Endothelial cell of umbilical vein (primary cell): ENCODE results near the gene TXN. TPM values are rescaled to one million over a fixed set of nuclear protein-coding genes. Genes with fewer than 3 reads are reported as not detected.

Source experiments
- BruUV-seq: library from RNA; stranded (reverse); fragments of 400-500 nt; replicated peaks from 2 replicates; lab custom pipeline; 2021; lab: Mats Ljungman, UMichigan
- CTCF ChIA-PET: fragments of 300-600, 350-600 bp; sonication (Branson Sonifier 250); formaldehyde crosslinking; loops from one replicate; lab custom pipeline; 2021; ENCODE audit warnings: antibody characterized with exemption, inconsistent platforms; lab: Charles Lee
- POLR2A ChIA-PET: fragments of 300-600, 350-600 bp; sonication (Branson Sonifier 250); formaldehyde crosslinking; loops from one replicate; lab custom pipeline; 2021; ENCODE audit warnings: antibody characterized with exemption, inconsistent platforms; lab: Charles Lee
- DNase-seq: peaks from one replicate; pipeline ENCODE4 v3.0.0-alpha.2; 2011; ENCODE audit warnings: low read depth, low spot score
- FAIRE-seq: peaks from 2 replicates; lab custom pipeline; 2011; peaks lifted over from hg19 to GRCh38; lab: Jason Lieb, UNC
- H2AFZ ChIP-seq: 2 replicates; pipeline ENCODE4 v1.6.0; 2012; ENCODE audit warnings: low read depth, low read length, control low read depth, inconsistent platforms
- H3K27ac ChIP-seq: 2 replicates; pipeline ENCODE4 v1.5.1; 2011; ENCODE audit warnings: low read depth, mild to moderate bottlenecking, control low read depth, low read length, moderate library complexity; ENCODE audit not compliant: insufficient read depth
- H3K27me3 ChIP-seq, 2 experiments: 2 replicates each; pipeline versions ENCODE4 v1.6.0 to v1.6.1; 2011; ENCODE audit warnings: low read length in 2 of 2, mixed read lengths in 1 of 2; ENCODE audit not compliant: control insufficient read depth in 2 of 2, insufficient read depth in 2 of 2
- H3K36me3 ChIP-seq, 2 experiments: 2 replicates in 1 of 2; 3 replicates in 1 of 2; pipeline ENCODE4 v1.5.1; 2011; ENCODE audit warnings: low read length in 2 of 2, mild to moderate bottlenecking in 1 of 2, moderate library complexity in 1 of 2; ENCODE audit not compliant: control insufficient read depth in 2 of 2, insufficient read depth in 2 of 2; ENCODE audit errors: extremely low read depth in 1 of 2
- H3K4me1 ChIP-seq: 3 replicates; pipeline ENCODE4 v1.5.1; 2011; ENCODE audit warnings: mild to moderate bottlenecking, low read length; ENCODE audit not compliant: control insufficient read depth, insufficient read depth; ENCODE audit errors: extremely low read depth
- H3K4me2 ChIP-seq: 2 replicates; pipeline ENCODE4 v1.6.1; 2011; ENCODE audit warnings: low read length, control low read depth, mixed read lengths; ENCODE audit not compliant: insufficient read depth
- H3K4me3 ChIP-seq, 3 experiments: fragments of 200-600 bp in 1 of 3; sonication (generic), shearing (Covaris generic) in 1 of 3; replicated peaks in 1 of 3; 2 replicates each; pipeline ENCODE4 v1.5.1; 2011 to 2016; ENCODE audit warnings: control low read depth in 3 of 3, low read length in 3 of 3, mild to moderate bottlenecking in 2 of 3, inconsistent platforms in 1 of 3, low read depth in 1 of 3, moderate library complexity in 1 of 3; ENCODE audit not compliant: insufficient read depth in 1 of 3
- H3K79me2 ChIP-seq: 2 replicates; pipeline ENCODE4 v1.6.0; 2012; ENCODE audit warnings: low read length, inconsistent platforms; ENCODE audit not compliant: control insufficient read depth, insufficient read depth
- H3K9ac ChIP-seq: replicated peaks from 2 replicates; pipeline ENCODE3; 2011; ENCODE audit warnings: low read length, control low read depth; ENCODE audit not compliant: insufficient read depth; ENCODE audit errors: extremely low read depth
- H3K9me1 ChIP-seq: replicated peaks from 3 replicates; pipeline ENCODE4 v1.6.0; 2011; ENCODE audit warnings: mild to moderate bottlenecking, low read length; ENCODE audit not compliant: control insufficient read depth, insufficient read depth; ENCODE audit errors: extremely low read depth
- H3K9me3 ChIP-seq: replicated peaks from 2 replicates; pipeline ENCODE4 v1.5.1; 2012; ENCODE audit warnings: low read length, inconsistent platforms; ENCODE audit not compliant: control insufficient read depth, insufficient read depth
- H4K20me1 ChIP-seq: replicated peaks from 2 replicates; pipeline ENCODE3; 2011; ENCODE audit warnings: mild to moderate bottlenecking, low read length; ENCODE audit not compliant: control insufficient read depth, insufficient read depth; ENCODE audit errors: extremely low read depth
- CTCF ChIP-seq, 2 donors: IDR thresholded peaks; 1 replicate in 1 of 2; 2 replicates in 1 of 2; pipeline ENCODE4 v1.5.1; 2011; ENCODE audit warnings: low read length in 2 of 2, mild to moderate bottlenecking in 2 of 2, moderate library complexity in 2 of 2, control low read depth in 1 of 2, inconsistent platforms in 1 of 2, low read depth in 1 of 2; ENCODE audit not compliant: insufficient read depth in 1 of 2; ENCODE audit errors: extremely low read depth in 1 of 2
- EZH2 ChIP-seq: IDR thresholded peaks from 2 replicates; pipeline ENCODE4 v1.6.1; 2012; ENCODE audit warnings: borderline replicate concordance, low read depth, mild to moderate bottlenecking, moderate library complexity, low read length, inconsistent platforms; ENCODE audit not compliant: severe bottlenecking
- FOS ChIP-seq: IDR thresholded peaks from 2 replicates; pipeline ENCODE4 v1.6.1; 2011; ENCODE audit warnings: mild to moderate bottlenecking, low read length, moderate library complexity, borderline replicate concordance; ENCODE audit not compliant: insufficient read depth
- GATA2 ChIP-seq: IDR thresholded peaks from 2 replicates; pipeline ENCODE4 v1.7.0; 2011; ENCODE audit warnings: low read depth, mild to moderate bottlenecking, moderate library complexity, mixed read lengths, low read length; ENCODE audit not compliant: insufficient read length, insufficient read depth
- JUN ChIP-seq: IDR thresholded peaks from 2 replicates; pipeline ENCODE4 v1.6.1; 2011; ENCODE audit warnings: borderline replicate concordance, low read depth; ENCODE audit not compliant: insufficient read length, insufficient read depth
- MAX ChIP-seq: IDR thresholded peaks from 2 replicates; pipeline ENCODE4 v1.6.1; 2011; ENCODE audit not compliant: insufficient read depth, insufficient read length
- POLR2A ChIP-seq: IDR thresholded peaks from 2 replicates; pipeline ENCODE4 v1.6.1; 2012; ENCODE audit warnings: low read depth, mild to moderate bottlenecking, control low read depth, low read length
- dilution Hi-C: fragments of 300-500 bp; cut with MboI; formaldehyde crosslinking; loops from one replicate; pipeline ENCODE4 v1.15.0; 2019; ENCODE audit warnings: low sequenced_read_pairs; ENCODE audit not compliant: extremely low pct_ligation_motif_present
- intact Hi-C: fragments of 100-400 bp; cut with micrococcal nuclease; formaldehyde crosslinking; loops from one replicate; pipeline ENCODE4 v1.10.0; 2022
- polyA plus RNA-seq, 4 experiments: library from polyadenylated mRNA; depleted of rRNA in 3 of 4; stranded (reverse) in 3 of 4; unstranded in 1 of 4; fragments of >200 nt; gene quantifications; 2 replicates each; pipeline versions ENCODE4 v1.2.1 to v1.2.3, GENCODE V29; 2011 to 2012; ENCODE audit warnings: missing spikeins in 1 of 4
- total RNA-seq: library from RNA; stranded (reverse); gene quantifications from 2 replicates; pipeline ENCODE4 v1.2.3, GENCODE V29; 2021

TXN gene
- total and polyA plus RNA-seq, 2 donors (not counting 3 experiments of a cell fraction or from before 2014, with no cell fraction given): 280 to 373 TPM

- BruUV-seq: no TSS peak
- H3K79me2 ChIP-seq: no peaks in the 10 kb centered on the region
- dilution Hi-C loops: no loop called here
- peak; percentile 65 for DNase-seq
- ChIA-PET POLR2A (no interaction called here), CTCF (interaction anchor here (0.6 to 8.9 kb wide), 32 partner anchors 8 to 648 kb away, joined by 3 to 155 read pairs (median 4); partner anchors contain the start of gene TXN)
- no peaks in the 10 kb centered on the region for H3K9me3 ChIP-seq
- no peaks in the 10 kb centered on the region for H3K4me1 ChIP-seq
- intact Hi-C loops: loop anchor here (1.0 to 5.0 kb wide), 5 partner anchors 34 to 643 kb away; no protein-coding TSS in a partner anchor
- peaks cover 4 to 11% of the 10 kb centered on the region in 2 experiments for H3K27me3 ChIP-seq
- no peak overlapping the region for H3K27ac ChIP-seq
- H3K4me2 ChIP-seq: no peak overlapping the region
- H3K4me3 ChIP-seq: no peak overlapping the region
- no peaks in the 10 kb centered on the region for H3K9me1 ChIP-seq
- peak; percentile 80 for FAIRE-seq
- H2AFZ ChIP-seq: peak overlapping the region; percentile 34
- no peaks in the 10 kb centered on the region for H4K20me1 ChIP-seq
- no peaks in the 10 kb centered on the region for H3K36me3 ChIP-seq
- TF ChIP-seq MAX: no peak
- no peak for TF ChIP-seq POLR2A
- TF ChIP-seq GATA2: no peak
- TF ChIP-seq EZH2: no peak
- TF ChIP-seq CTCF (IDR thresholded peaks at IDR 0.05; ENCODE audit: extremely low read depth in 1 of 2, insufficient read depth in 1 of 2, low read depth in 1 of 2, low read length in 2 of 2): peak; percentile 47 to 62
- no peak for TF ChIP-seq JUN
- no peak for TF ChIP-seq FOS
- H3K9ac ChIP-seq: no peak overlapping the region
These were observed 38.6 kb downstream of the TXN start for GRCh38 chr9:110217656-110218099.
